ENCODE measurements around the gene C19orf33. TPM values are rescaled to one million over a fixed set of nuclear protein-coding genes. Genes with fewer than 3 reads are reported as not detected.

C19orf33 gene
- total and polyA plus RNA-seq, 2 donors from 2014 or later, result 40.3 to 43.9 TPM

Other genes starting within 250 kb of the C19orf33 start
- gene DPF1, start 80.0 kb upstream of the C19orf33 start, total RNA-seq, result not detected
- gene DPF1, start 80.0 kb upstream of the C19orf33 start, polyA plus RNA-seq (ENCODE audit: insufficient read depth, low read depth, low replicate concordance), result not detected
- gene PPP1R14A, start 47.9 kb upstream of the C19orf33 start, total RNA-seq, result 66.0 TPM
- gene PPP1R14A, start 47.9 kb upstream of the C19orf33 start, polyA plus RNA-seq (ENCODE audit: insufficient read depth, low read depth, low replicate concordance), result 69.9 TPM
- 381 TPM for gene SPINT2, start 39.7 kb upstream of the C19orf33 start, total RNA-seq
- gene SPINT2, start 39.7 kb upstream of the C19orf33 start, polyA plus RNA-seq (ENCODE audit: insufficient read depth, low read depth, low replicate concordance), result 425 TPM
- gene YIF1B, start 11.7 kb downstream of the C19orf33 start, total RNA-seq, result 30.3 TPM
- 62.7 TPM for gene YIF1B, start 11.7 kb downstream of the C19orf33 start, polyA plus RNA-seq (ENCODE audit: insufficient read depth, low read depth, low replicate concordance)
- 7.2 TPM for gene KCNK6, start 15.6 kb downstream of the C19orf33 start, total RNA-seq
- 2.2 TPM for gene KCNK6, start 15.6 kb downstream of the C19orf33 start, polyA plus RNA-seq (ENCODE audit: insufficient read depth, low read depth, low replicate concordance)
- gene CATSPERG, start 31.6 kb downstream of the C19orf33 start, total RNA-seq, result 9.6 TPM
- gene CATSPERG, start 31.6 kb downstream of the C19orf33 start, polyA plus RNA-seq (ENCODE audit: insufficient read depth, low read depth, low replicate concordance), result 6.0 TPM
- 126 TPM for gene PSMD8, start 70.3 kb downstream of the C19orf33 start, total RNA-seq
- 217 TPM for gene PSMD8, start 70.3 kb downstream of the C19orf33 start, polyA plus RNA-seq (ENCODE audit: insufficient read depth, low read depth, low replicate concordance)
- gene GGN, start 83.8 kb downstream of the C19orf33 start, total RNA-seq, result 1.6 TPM
- gene GGN, start 83.8 kb downstream of the C19orf33 start, polyA plus RNA-seq (ENCODE audit: insufficient read depth, low read depth, low replicate concordance), result 0.92 TPM
- gene SPRED3, start 84.4 kb downstream of the C19orf33 start, total RNA-seq, result 8.7 TPM
- gene SPRED3, start 84.4 kb downstream of the C19orf33 start, polyA plus RNA-seq (ENCODE audit: insufficient read depth, low read depth, low replicate concordance), result 0.17 TPM
- gene FAM98C, start 98.8 kb downstream of the C19orf33 start, total RNA-seq, result 22.3 TPM
- 25.2 TPM for gene FAM98C, start 98.8 kb downstream of the C19orf33 start, polyA plus RNA-seq (ENCODE audit: insufficient read depth, low read depth, low replicate concordance)
- 3.6 TPM for gene RASGRP4, start 122.0 kb downstream of the C19orf33 start, total RNA-seq
- gene RASGRP4, start 122.0 kb downstream of the C19orf33 start, polyA plus RNA-seq (ENCODE audit: insufficient read depth, low read depth, low replicate concordance), result 0.80 TPM
- 2.8 TPM for gene RYR1, start 129.4 kb downstream of the C19orf33 start, total RNA-seq
- 0.69 TPM for gene RYR1, start 129.4 kb downstream of the C19orf33 start, polyA plus RNA-seq (ENCODE audit: insufficient read depth, low read depth, low replicate concordance)

Measured in kidney (tissue), 2 donors.